HPDE6-E6E7 (cell line): ENCODE results near the gene CEP112.

Source experiments
- DNase-seq: peaks from one replicate; pipeline ENCODE4 v3.0.0; 2011; ENCODE audit warnings: missing footprints; ENCODE audit errors: extremely low spot score

The CEP112 gene

GRCh38 chr17:66076546-66077190 lies 115.3 kb downstream of the CEP112 start:
- no peak for DNase-seq

- DNase-seq: no peak
These were observed 118.5 kb downstream of the CEP112 start for GRCh38 chr17:66073384-66073783.

- DNase-seq: no peak
These were observed 128.2 kb downstream of the CEP112 start for GRCh38 chr17:66063686-66064085.

DNA sequence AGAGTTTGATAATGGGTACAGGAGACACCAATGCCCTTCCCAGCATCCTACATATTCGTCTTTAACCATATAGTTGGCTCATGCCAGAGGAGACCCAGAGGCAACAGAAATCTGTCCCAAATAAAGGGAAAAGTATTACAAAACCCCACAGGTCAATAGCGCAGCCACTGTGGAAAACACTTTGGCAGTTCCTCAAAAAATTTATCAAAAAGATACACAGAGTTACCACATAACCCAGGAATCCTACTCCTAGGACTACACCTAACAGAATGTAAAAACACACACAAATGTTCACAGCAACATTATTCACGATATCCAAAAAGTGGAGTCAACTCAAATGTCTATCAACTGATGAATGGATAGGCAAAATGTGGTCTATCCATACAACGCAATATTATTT lies 135.8 kb downstream of the CEP112 start:
- DNase-seq: no peak

DNA sequence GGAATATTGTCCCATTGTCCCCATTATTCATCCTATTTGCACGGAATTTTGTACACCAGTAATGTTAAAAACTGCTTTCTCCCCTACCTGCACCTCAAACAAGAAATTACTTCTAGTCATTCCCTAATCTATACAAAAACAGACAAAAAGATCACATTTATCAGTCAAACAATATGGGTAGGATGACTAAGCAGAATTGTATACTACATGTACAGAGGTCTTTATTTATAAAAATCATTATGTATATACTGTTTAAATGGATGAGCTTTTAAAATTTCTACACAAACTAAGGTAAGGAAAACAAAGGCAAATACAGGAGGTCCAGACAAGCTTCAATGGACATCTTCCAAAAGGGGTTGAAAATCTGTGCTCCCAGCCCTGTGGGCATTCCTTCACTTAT lies 137.7 kb downstream of the CEP112 start:
- DNase-seq: no peak

DNA sequence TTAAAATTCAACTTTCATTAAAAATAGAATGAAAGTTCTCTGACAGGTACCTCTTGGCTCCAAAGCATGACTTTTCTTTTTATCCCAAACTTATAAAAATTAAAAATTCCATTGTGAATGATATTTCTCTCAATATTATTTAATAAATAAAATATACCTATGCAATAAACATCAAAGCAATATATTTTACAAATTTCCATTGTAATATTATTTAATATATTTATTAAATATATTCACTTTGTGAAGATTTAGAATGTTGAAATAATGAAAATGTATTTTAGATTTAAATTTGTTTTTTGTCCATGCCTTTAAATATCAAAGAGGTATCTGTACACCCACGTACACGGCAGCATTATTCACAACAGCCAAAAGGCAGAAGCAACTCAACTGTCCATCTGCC lies 147.8 kb downstream of the CEP112 start:
- DNase-seq: no peak

DNA sequence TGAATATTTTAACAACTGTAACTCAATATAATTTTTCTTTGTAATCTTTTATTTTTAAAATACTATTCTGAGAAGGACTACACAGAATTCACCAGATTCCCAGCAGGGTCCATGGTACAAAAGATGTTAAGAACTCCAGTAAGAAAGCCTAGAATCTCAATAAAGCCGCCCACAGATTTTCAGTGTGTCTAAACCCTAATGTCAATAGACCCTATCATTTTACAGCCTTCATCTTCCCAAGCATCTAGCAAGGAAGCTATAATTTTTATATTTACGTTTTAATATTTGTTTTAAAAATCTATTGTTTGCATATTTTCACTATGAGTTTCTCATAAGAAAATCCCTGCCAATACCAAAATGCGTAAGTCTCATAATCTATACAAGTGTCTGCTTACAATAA lies 148.5 kb downstream of the CEP112 start:
- no peak for DNase-seq

- no peak for DNase-seq
These were observed 151.5 kb downstream of the CEP112 start for GRCh38 chr17:66040402-66040801.

DNA sequence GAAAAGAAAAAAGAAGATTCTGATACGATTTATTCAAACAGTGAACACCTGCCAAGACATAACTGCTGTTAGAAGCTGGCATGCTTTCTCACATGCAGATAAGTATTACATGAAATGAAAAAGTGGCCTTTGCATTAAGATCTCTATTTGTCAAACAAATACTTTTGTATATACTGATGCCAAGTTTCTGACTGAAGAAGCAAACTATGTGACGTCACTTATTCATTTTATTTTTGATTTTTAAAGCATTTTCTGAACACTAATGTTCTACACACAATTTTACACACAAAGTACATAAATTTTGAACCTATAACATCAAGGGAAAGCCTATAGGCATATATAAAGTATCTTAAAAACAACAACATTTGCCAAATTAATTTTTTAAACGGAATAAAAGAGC lies 153.8 kb downstream of the CEP112 start:
- no peak for DNase-seq

DNA sequence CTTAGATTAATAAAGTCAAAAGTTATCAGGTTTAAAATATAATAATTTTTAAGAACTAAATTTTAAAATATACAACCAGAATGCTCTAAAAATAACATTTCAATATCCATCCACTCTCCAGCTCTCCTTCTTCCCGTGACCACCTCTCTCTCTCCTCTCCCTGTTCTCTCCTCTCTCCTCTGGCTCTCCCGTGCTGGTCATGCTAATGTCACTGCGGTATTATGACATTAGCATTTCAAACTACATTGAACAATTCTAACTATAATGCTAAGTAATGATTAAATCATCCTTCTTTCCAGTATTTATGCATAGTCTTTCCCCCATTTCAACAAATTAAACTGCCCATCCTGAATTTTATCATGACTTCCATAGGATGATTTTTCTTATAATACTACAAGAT lies 154.7 kb downstream of the CEP112 start:
- DNase-seq: no peak

DNA sequence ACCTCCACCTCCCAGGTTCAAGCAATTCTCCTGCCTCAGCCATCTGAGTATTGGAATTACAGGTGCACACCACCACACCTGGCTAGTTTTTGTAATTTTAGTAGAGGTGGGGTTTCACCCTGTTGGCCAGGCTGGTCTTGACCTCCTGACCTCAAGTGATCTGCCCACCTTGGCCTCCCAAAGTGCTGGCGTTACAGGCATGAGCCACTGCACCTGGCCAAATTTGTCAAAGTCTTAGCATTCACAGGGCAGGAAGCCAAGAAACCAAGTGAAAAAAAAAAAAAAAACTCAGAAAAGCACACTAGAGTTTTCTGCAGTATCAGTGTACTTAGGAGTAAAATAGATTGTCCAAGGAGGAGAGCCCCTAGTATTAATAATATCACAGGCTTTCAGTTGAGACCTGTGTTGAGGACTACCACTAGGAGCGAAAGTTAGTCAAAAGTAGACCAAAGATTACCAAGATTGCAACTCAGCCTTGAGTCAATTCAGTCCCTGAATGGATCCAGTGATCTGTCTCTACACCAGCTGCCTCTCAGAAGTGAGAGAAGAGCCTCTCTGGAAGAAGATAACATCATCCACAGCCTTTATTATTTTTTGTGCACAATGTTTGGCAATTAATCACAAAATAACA lies 159.7 kb downstream of the CEP112 start:
- no peak for DNase-seq

DNA sequence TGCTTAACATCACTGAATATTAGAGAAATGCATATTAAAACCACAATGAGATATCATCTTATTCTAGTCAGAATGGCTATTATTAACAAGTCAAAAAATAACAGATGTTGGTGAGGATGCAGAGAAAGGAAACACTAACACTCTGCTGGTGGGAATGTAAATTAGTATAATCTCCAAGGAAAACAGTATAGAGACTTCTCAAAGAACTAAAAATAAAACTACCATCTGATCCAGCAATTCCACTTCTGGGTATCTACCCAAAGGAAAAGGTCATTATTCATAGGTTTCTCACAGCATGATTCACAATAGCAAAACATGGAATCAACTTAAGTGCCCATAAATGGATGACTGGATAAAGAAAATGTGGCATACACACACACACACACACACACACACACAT lies 166.4 kb downstream of the CEP112 start:
- no peak for DNase-seq

- no peak for DNase-seq
These were observed 170.2 kb downstream of the CEP112 start for GRCh38 chr17:66021757-66022156.

- no peak for DNase-seq
These were observed 173.1 kb downstream of the CEP112 start for GRCh38 chr17:66018786-66019185.

DNA sequence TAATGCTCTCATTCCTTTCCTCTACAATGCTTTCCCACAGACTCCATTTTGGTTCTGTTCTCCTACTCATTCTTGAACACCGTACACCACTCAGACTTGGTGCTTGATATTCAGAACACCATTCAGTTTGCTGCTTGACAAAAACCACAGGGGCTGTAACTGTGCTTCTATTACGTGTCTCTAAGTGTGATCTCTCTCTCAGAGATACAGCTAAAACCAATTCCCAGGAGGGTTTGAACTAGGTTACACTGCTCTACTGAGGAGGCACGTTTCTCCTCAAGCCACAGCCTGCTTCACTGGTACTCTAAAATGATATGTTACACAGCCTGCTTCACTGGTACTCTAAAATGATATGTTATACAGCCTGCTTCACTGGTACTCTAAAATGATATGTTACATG lies 175.7 kb downstream of the CEP112 start:
- DNase-seq: no peak

GRCh38 chr17:66008680-66009079 lies 183.3 kb downstream of the CEP112 start:
- no peak for DNase-seq

DNA sequence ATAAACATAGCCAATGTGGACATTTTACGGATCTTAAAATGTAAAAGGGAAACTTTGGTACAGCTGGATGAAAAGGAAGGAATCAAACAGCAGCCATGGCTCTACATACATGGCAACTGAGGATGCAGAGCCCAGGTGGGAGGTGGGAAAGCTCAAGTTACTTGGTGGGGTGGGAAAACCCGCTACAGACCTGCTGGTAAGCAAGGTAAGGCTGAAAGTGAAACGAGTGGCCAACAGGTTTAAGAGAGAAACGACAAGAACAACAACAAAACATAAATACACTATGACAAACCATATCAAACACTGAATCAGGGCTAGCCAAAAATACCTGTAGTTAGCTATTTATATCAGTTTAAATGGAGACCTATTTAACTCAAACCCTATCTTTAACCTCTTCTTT lies 185.3 kb downstream of the CEP112 start:
- DNase-seq: no peak

- no peak for DNase-seq
These were observed 189.1 kb downstream of the CEP112 start for GRCh38 chr17:66002812-66003211.

DNA sequence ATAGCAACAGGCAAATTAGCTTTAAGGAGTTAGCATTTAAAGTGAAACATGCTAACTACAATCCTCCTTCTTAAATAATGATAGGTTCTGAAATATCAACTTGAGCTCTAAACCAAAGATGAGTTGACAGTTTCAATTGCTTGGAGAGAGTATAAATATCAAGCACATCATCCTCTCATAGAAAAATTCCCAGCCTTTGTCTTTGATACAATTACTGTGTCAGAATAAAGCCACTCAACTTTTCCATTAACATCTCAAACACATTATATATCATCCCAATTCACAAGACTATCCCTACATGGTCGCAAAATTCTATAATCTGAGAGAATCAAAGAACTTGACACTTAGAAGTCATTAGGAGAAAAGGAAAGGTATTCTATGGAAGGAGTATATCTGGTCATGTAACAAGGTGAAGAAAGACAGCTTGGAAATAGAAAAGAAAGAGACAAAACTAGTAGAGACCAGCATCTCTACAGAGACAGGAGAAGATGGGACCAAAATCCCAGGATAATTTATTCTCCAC lies 189.8 kb downstream of the CEP112 start:
- no peak for DNase-seq

GRCh38 chr17:66000216-66000615 lies 191.7 kb downstream of the CEP112 start:
- no peak for DNase-seq

DNA sequence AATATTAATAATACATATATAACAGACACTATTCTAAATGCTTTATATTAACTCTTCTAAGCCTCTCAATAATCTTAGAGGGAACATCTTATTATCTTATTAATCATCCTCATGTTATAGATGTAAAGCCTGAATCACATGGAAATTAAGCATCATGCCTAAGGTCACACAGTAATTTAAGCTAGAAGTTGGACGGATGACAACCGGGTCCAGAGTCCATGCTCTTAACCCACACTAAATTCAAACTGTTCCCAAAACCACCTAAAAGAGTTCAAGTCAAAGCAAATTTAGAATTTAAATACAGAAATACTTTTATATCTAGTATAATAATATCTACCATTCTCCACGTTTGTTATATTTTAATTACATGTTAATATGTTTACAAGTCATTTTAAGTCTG lies 193.3 kb downstream of the CEP112 start:
- DNase-seq: no peak

GRCh38 chr17:65994679-65995078 lies 197.3 kb downstream of the CEP112 start:
- DNase-seq: no peak

- DNase-seq: no peak
These were observed 197.8 kb downstream of the CEP112 start for GRCh38 chr17:65994114-65994513.

DNA sequence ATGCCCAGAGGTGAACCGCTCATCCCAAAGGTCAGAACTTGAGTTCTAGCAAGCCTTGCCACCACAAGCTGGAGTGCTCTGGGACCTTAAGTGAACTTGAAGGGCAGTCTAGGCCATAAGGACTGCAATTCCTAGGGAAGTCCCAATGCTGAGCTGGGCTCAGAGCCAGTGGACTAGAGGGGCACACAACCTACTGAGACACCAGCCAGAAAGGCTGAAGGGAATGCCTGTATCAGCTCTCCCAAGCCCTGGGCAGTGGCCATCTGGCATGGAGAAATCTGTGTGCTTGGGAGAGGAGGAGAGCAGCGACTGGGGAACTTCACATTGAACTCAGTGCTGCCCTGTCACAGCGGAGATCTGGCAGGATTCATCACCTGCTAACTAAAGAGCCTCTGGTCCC lies 201.3 kb downstream of the CEP112 start:
- DNase-seq: no peak
